DND-41 (cell line): ENCODE measurements around the gene ZNF691.

Experiments
- EZH2 ChIP-seq: IDR thresholded peaks from 3 replicates; pipeline ENCODE4 v1.6.1; 2012; ENCODE audit warnings: borderline replicate concordance, low read depth, mild to moderate bottlenecking, moderate library complexity, low read length, inconsistent platforms; ENCODE audit not compliant: severe bottlenecking
- TF ChIP-seq, protein P1 (sequence below): IDR thresholded peaks from 2 replicates; pipeline ENCODE4 v1.5.1; 2012; ENCODE audit warnings: borderline replicate concordance, low read length, moderate library complexity, mild to moderate bottlenecking; ENCODE audit not compliant: poor library complexity, severe bottlenecking; ENCODE audit errors: extremely low read depth

DNA sequence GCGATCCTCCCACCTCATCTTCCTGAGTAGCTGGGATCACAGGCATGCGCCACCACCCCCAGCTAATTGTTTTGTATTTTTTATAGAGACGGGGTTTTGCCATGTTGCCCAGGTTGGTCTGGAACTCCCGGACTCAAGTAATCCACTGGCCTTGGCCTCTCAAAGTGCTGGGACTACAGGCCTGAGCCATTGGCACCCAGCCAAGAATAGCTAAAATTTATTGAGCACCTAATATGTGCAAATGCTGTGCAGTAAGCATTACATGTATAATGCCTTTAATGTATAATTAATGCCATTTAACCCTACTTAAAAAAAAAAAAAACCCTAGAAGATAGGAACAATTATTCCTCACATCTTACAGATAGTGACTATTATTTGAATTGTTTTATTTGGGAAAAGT lies 42.9 kb downstream of the ZNF691 start:
- no peak for TF ChIP-seq EZH2
- TF ChIP-seq, protein P1, sequence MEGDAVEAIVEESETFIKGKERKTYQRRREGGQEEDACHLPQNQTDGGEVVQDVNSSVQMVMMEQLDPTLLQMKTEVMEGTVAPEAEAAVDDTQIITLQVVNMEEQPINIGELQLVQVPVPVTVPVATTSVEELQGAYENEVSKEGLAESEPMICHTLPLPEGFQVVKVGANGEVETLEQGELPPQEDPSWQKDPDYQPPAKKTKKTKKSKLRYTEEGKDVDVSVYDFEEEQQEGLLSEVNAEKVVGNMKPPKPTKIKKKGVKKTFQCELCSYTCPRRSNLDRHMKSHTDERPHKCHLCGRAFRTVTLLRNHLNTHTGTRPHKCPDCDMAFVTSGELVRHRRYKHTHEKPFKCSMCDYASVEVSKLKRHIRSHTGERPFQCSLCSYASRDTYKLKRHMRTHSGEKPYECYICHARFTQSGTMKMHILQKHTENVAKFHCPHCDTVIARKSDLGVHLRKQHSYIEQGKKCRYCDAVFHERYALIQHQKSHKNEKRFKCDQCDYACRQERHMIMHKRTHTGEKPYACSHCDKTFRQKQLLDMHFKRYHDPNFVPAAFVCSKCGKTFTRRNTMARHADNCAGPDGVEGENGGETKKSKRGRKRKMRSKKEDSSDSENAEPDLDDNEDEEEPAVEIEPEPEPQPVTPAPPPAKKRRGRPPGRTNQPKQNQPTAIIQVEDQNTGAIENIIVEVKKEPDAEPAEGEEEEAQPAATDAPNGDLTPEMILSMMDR = no peak
